Tibial artery (tissue), 4 donors: ENCODE measurements around the gene NOL4L.
"Not testable (repeated sequence)": the region's sequence is repeated elsewhere in the genome, so short reads cannot be mapped to it uniquely, and the experiment has no call there.

Source experiments
- DNase-seq, 2 donors: peaks; one replicate each; pipeline ENCODE4 v3.0.0-alpha.2; 2019
- H3K27ac ChIP-seq, 2 donors: fragments of 200-600 bp; sonication (generic) in 1 of 2; 1 replicate in 1 of 2; 2 replicates in 1 of 2; pipeline ENCODE4 v1.5.1; 2018 to 2019; ENCODE audit warnings: mild to moderate bottlenecking in 1 of 2
- H3K27me3 ChIP-seq, 2 donors: fragments of 200-600 bp; sonication (generic) in 1 of 2; one replicate each; pipeline versions ENCODE4 v1.5.1 to v1.6.0; 2016 to 2019
- H3K36me3 ChIP-seq, 3 donors: fragments of 200-600 bp; sonication (generic) in 2 of 3; one replicate each; pipeline ENCODE4 v1.5.1; 2016 to 2019; ENCODE audit warnings: mild to moderate bottlenecking in 2 of 3
- H3K4me1 ChIP-seq, 4 donors: fragments of 200-600 bp; sonication (generic) in 2 of 4; 1 replicate in 3 of 4; 2 replicates in 1 of 4; pipeline ENCODE4 v1.5.1; 2016 to 2019
- H3K4me3 ChIP-seq, 2 donors: fragments of 200-600 bp; sonication (generic) in 1 of 2; 1 replicate in 1 of 2; 2 replicates in 1 of 2; pipeline ENCODE4 v1.5.1; 2018 to 2019; ENCODE audit warnings: mild to moderate bottlenecking in 2 of 2
- H3K9me3 ChIP-seq, 3 donors: fragments of 200-600 bp; sonication (generic) in 1 of 3; one replicate each; pipeline ENCODE4 v1.5.1; 2016 to 2019
- intact Hi-C: fragments of 100-400 bp; cut with DNase I; formaldehyde crosslinking; loops from one replicate; pipeline ENCODE4 v1.15.0; 2023; ENCODE audit warnings: low total_unique reads
- TF ChIP-seq, protein P1 (sequence below), 2 experiments: fragments of 200-600 bp in 1 of 2; fragments of 450-650 bp in 1 of 2; IDR thresholded peaks; one replicate each; pipeline ENCODE4 v1.5.1; 2017 to 2019; ENCODE audit warnings: antibody characterized with exemption in 2 of 2, mild to moderate bottlenecking in 1 of 2, moderate library complexity in 1 of 2

NOL4L gene

DNA sequence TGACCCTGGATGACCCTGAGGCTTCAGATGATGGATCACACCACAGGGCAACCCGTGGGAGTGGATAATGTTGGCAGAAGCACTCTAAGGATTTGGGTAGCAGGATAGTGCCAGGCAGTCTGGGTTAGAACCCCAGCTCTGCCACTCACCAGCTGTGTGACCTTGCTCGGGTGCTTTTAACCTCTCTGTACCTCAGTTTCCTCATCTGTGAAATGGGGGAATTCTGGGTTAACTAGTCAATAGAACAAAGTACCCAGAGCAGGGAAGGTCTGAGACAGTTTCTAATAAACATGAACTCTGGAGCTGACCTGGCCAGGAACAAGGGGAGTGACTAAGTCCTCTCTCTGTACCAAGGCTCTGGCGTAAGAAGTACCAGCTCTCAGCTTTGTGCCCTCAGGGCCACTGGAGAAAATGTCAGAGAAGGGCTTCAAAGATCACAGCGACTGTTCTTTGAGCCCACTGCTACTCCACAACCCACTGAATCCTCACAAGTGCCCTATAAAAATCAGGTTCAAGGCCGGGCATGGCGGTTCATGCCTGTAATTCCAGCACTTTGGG is 14.7 kb upstream of the NOL4L start:
- intact Hi-C loops, result no loop called here
- Histone ChIP-seq H3K36me3 (no peaks in the 10 kb centered on the region), H3K27me3 (peaks cover 0 to 16% of the 10 kb centered on the region in 2 donors), H3K4me3 (no peak overlapping the region), H3K4me1 (no peaks in the 10 kb centered on the region), H3K27ac (no peak overlapping the region), H3K9me3 (no peaks in the 10 kb centered on the region)
- TF ChIP-seq, protein P1, sequence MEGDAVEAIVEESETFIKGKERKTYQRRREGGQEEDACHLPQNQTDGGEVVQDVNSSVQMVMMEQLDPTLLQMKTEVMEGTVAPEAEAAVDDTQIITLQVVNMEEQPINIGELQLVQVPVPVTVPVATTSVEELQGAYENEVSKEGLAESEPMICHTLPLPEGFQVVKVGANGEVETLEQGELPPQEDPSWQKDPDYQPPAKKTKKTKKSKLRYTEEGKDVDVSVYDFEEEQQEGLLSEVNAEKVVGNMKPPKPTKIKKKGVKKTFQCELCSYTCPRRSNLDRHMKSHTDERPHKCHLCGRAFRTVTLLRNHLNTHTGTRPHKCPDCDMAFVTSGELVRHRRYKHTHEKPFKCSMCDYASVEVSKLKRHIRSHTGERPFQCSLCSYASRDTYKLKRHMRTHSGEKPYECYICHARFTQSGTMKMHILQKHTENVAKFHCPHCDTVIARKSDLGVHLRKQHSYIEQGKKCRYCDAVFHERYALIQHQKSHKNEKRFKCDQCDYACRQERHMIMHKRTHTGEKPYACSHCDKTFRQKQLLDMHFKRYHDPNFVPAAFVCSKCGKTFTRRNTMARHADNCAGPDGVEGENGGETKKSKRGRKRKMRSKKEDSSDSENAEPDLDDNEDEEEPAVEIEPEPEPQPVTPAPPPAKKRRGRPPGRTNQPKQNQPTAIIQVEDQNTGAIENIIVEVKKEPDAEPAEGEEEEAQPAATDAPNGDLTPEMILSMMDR (IDR thresholded peaks at IDR 0.05), result no peak
- DNase-seq, result no peak

DNA sequence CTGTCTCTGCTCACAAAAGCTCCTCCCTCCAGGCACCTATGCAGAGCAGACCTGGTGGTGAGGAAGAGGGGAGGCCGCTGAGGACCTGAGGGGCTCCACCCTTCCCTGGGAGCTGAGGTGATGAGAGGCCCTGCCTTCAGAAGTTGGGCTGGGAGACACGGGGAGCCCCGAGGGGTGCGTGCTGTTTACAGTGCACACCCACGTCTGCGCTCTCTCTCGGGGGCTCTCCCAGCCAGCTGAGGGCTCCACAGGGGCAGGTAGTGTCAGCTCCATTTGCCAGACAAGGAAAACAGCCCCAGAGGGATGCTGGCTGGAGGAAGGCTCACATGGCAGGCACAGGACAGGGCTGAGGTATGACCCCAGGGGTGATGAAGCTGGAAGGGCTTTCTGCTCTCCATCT is 13.5 kb upstream of the NOL4L start:
- intact Hi-C loops, result no loop called here
- H3K4me1 ChIP-seq, result no peaks in the 10 kb centered on the region
- H3K27ac ChIP-seq, result no peak overlapping the region
- TF ChIP-seq, protein P1 (IDR thresholded peaks at IDR 0.05), result no peak
- no peak overlapping the region for H3K4me3 ChIP-seq
- no peaks in the 10 kb centered on the region for H3K36me3 ChIP-seq
- H3K27me3 ChIP-seq, result peaks cover 0 to 6% of the 10 kb centered on the region in 2 donors
- no peaks in the 10 kb centered on the region for H3K9me3 ChIP-seq
- no peak for DNase-seq

- H3K4me3 ChIP-seq, result no peak overlapping the region
- DNase-seq, result no peak
- no peaks in the 10 kb centered on the region for H3K9me3 ChIP-seq
- H3K27me3 ChIP-seq, result peaks cover 0 to 6% of the 10 kb centered on the region in 2 donors
- H3K36me3 ChIP-seq, result no peaks in the 10 kb centered on the region
- no peak overlapping the region for H3K27ac ChIP-seq
- intact Hi-C loops, result no loop called here
- H3K4me1 ChIP-seq, result no peaks in the 10 kb centered on the region
- TF ChIP-seq, protein P1 (IDR thresholded peaks at IDR 0.05), result no peak
Observed at GRCh38 chr20:32597714-32598113, 12.6 kb upstream of the NOL4L start.

- no peak overlapping the region for H3K4me3 ChIP-seq
- H3K4me1 ChIP-seq, result no peaks in the 10 kb centered on the region
- DNase-seq, result no peak
- intact Hi-C loops, result no loop called here
- no peaks in the 10 kb centered on the region for H3K36me3 ChIP-seq
- H3K9me3 ChIP-seq, result no peaks in the 10 kb centered on the region
- TF ChIP-seq, protein P1 (IDR thresholded peaks at IDR 0.05), result no peak
- no peak overlapping the region for H3K27ac ChIP-seq
- peaks cover 0 to 6% of the 10 kb centered on the region in 2 donors for H3K27me3 ChIP-seq
Observed at GRCh38 chr20:32596681-32597252, 11.6 kb upstream of the NOL4L start.

DNA sequence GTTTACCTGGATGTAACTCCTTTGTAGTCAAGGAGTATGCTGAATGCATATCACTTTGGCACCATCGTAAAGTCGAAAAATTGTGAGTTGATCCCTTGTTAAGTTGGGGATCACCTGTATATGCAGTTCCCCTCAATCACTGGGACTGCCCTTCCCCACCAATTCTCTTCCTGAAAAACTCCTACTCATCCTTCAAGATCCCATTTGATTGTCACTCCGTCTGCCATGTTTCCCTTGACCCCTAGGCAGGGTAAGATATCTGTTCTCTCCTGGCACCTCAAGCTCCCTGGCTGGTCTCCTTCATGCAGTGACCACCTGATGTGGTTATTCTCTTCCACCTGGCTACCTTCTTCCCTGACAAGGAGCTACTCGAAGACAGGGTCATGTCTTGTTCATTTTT is 10.0 kb upstream of the NOL4L start:
- Histone ChIP-seq H3K27ac (no peak overlapping the region), H3K36me3 (no peaks in the 10 kb centered on the region), H3K9me3 (no peaks in the 10 kb centered on the region), H3K27me3 (peaks cover 0 to 4% of the 10 kb centered on the region in 2 donors), H3K4me3 (no peak overlapping the region), H3K4me1 (no peaks in the 10 kb centered on the region)
- TF ChIP-seq, protein P1 (IDR thresholded peaks at IDR 0.05), result no peak
- intact Hi-C loops, result no loop called here
- DNase-seq, result no peak

GRCh38 chr20:32594669-32595068 is 9.5 kb upstream of the NOL4L start:
- DNase-seq, H3K27ac ChIP-seq, intact Hi-C loops, H3K27me3 ChIP-seq, H3K36me3 ChIP-seq, H3K9me3 ChIP-seq, H3K4me3 ChIP-seq, H3K4me1 ChIP-seq: not testable (repeated sequence)
